IMR-90 (cell line): ENCODE data around the gene SRSF2. TPM values are rescaled to one million over a fixed set of nuclear protein-coding genes. Genes with fewer than 3 reads are reported as not detected.

Experiments used
- ATAC-seq: fragments of 200-7000 bp; cut with Tn5 transposase; 2 replicates; pipeline ENCODE4 v1.9.1; 2020; ENCODE audit warnings: low read depth, mild to moderate bottlenecking, moderate library complexity
- BruUV-seq: library from RNA; stranded (reverse); fragments of 400-500 nt; replicated peaks from 2 replicates; lab custom pipeline; 2021; lab: Mats Ljungman, UMichigan
- CTCF ChIA-PET: fragments of 300-600 bp; formaldehyde crosslinking; extraction: SDS; loops from one replicate; lab custom pipeline; 2021; ENCODE audit warnings: antibody characterized with exemption; lab: Yijun Ruan, JAX
- POLR2A ChIA-PET: fragments of 300-600 bp; sonication (Branson Sonifier 250); formaldehyde crosslinking; loops from one replicate; lab custom pipeline; 2022; ENCODE audit warnings: antibody characterized with exemption; ENCODE audit not compliant: unreplicated experiment; lab: Charles Lee
- DNase-seq: peaks from one replicate; pipeline ENCODE4 v3.0.0; 2013
- H2AFZ ChIP-seq: replicated peaks from 2 replicates; pipeline ENCODE3; 2013; ENCODE audit warnings: low read length, mild to moderate bottlenecking; ENCODE audit not compliant: poor library complexity
- H2AK5ac ChIP-seq: 2 replicates; pipeline ENCODE4 v1.6.1; 2013; ENCODE audit warnings: low read depth, low read length, inconsistent platforms
- H2AK9ac ChIP-seq: replicated peaks from 2 replicates; pipeline ENCODE3; 2013; ENCODE audit warnings: mild to moderate bottlenecking, low read depth, low read length, moderate library complexity; ENCODE audit not compliant: poor library complexity
- H2BK120ac ChIP-seq: 2 replicates; pipeline ENCODE4 v1.6.1; 2013; ENCODE audit warnings: low read depth, low read length, inconsistent platforms
- H2BK15ac ChIP-seq: 3 replicates; pipeline ENCODE4 v1.6.1; 2013; ENCODE audit warnings: low read depth, low read length, inconsistent platforms
- H2BK20ac ChIP-seq: 2 replicates; pipeline ENCODE4 v1.6.1; 2013; ENCODE audit warnings: low read depth, mild to moderate bottlenecking, inconsistent platforms, low read length, moderate library complexity
- H2BK5ac ChIP-seq: 2 replicates; pipeline ENCODE4 v1.6.1; 2013; ENCODE audit warnings: mild to moderate bottlenecking, low read depth, low read length, inconsistent platforms; ENCODE audit not compliant: poor library complexity, severe bottlenecking
- H3K14ac ChIP-seq: replicated peaks from 2 replicates; pipeline ENCODE4 v1.6.1; 2013; ENCODE audit warnings: low read depth, low read length, inconsistent platforms
- H3K18ac ChIP-seq: 2 replicates; pipeline ENCODE4 v1.6.1; 2013; ENCODE audit warnings: low read depth, low read length, control low read depth
- H3K23ac ChIP-seq: 2 replicates; pipeline ENCODE4 v1.6.1; 2013; ENCODE audit warnings: low read depth, low read length, inconsistent platforms
- H3K27ac ChIP-seq: 2 replicates; pipeline ENCODE4 v1.5.1; 2013; ENCODE audit warnings: mild to moderate bottlenecking, control low read depth, low read length; ENCODE audit not compliant: insufficient read depth
- H3K27me3 ChIP-seq: 2 replicates; pipeline ENCODE4 v1.6.1; 2013; ENCODE audit warnings: low read length; ENCODE audit not compliant: control insufficient read depth, insufficient read depth
- H3K36me3 ChIP-seq: 2 replicates; pipeline ENCODE4 v1.6.1; 2013; ENCODE audit warnings: low read length, mixed read lengths; ENCODE audit not compliant: control insufficient read depth, insufficient read depth
- H3K4ac ChIP-seq: 2 replicates; pipeline ENCODE4 v1.6.1; 2013; ENCODE audit warnings: low read depth, low read length, inconsistent platforms
- H3K4me1 ChIP-seq: 2 replicates; pipeline ENCODE4 v1.6.1; 2013; ENCODE audit warnings: low read length, mixed read lengths; ENCODE audit not compliant: control insufficient read depth, insufficient read depth
- H3K4me2 ChIP-seq: 2 replicates; pipeline ENCODE4 v1.6.1; 2013; ENCODE audit warnings: low read depth, mild to moderate bottlenecking, control low read depth, low read length, moderate library complexity
- H3K4me3 ChIP-seq: 2 replicates; pipeline ENCODE4 v1.5.1; 2013; ENCODE audit warnings: low read depth, mild to moderate bottlenecking, control low read depth, low read length, moderate library complexity; ENCODE audit not compliant: insufficient read depth
- H3K56ac ChIP-seq: 2 replicates; pipeline ENCODE4 v1.6.1; 2013; ENCODE audit warnings: low read length, inconsistent platforms; ENCODE audit not compliant: insufficient read depth; ENCODE audit errors: extremely low read depth
- H3K79me1 ChIP-seq, 2 experiments: 2 replicates each; pipeline ENCODE4 v1.6.1; 2013; ENCODE audit warnings: low read length in 2 of 2, inconsistent platforms in 1 of 2, low read depth in 1 of 2
- H3K9ac ChIP-seq: 2 replicates; pipeline ENCODE4 v1.6.1; 2013; ENCODE audit warnings: low read depth, low read length, control low read depth
- H3K9me1 ChIP-seq: 2 replicates; pipeline ENCODE4 v1.6.1; 2013; ENCODE audit warnings: low read length, inconsistent platforms; ENCODE audit not compliant: insufficient read depth
- H3K9me3 ChIP-seq: 2 replicates; pipeline ENCODE4 v1.6.1; 2013; ENCODE audit warnings: low read length; ENCODE audit not compliant: control insufficient read depth, insufficient read depth
- H4K20me1 ChIP-seq: 2 replicates; pipeline ENCODE4 v1.6.1; 2013; ENCODE audit warnings: low read length, inconsistent platforms; ENCODE audit not compliant: insufficient read depth
- H4K5ac ChIP-seq: 2 replicates; pipeline ENCODE4 v1.6.1; 2013; ENCODE audit warnings: mild to moderate bottlenecking, low read depth, low read length, control low read depth
- H4K8ac ChIP-seq, 2 experiments: 2 replicates each; pipeline ENCODE4 v1.6.1; 2013; ENCODE audit warnings: low read depth in 2 of 2, low read length in 2 of 2, control low read depth in 1 of 2, inconsistent platforms in 1 of 2
- H4K91ac ChIP-seq: 2 replicates; pipeline ENCODE4 v1.6.1; 2013; ENCODE audit warnings: low read depth, low read length, inconsistent platforms; ENCODE audit not compliant: insufficient read depth
- FOS ChIP-seq: fragments of 150-350 bp; IDR thresholded peaks from 2 replicates; pipeline ENCODE4 v1.6.1; 2016; ENCODE audit warnings: low read depth, low read length
- MAFK ChIP-seq: IDR thresholded peaks from 2 replicates; pipeline ENCODE4 v1.6.1; 2012; ENCODE audit warnings: low read depth, low read length, improper control_type of control experiment
- MXI1 ChIP-seq: IDR thresholded peaks from 2 replicates; pipeline ENCODE4 v1.6.1; 2012; ENCODE audit warnings: low read depth, mild to moderate bottlenecking, low read length, moderate library complexity, borderline replicate concordance
- NFE2L2 ChIP-seq: fragments of 150-350 bp; IDR thresholded peaks from 2 replicates; pipeline ENCODE4 v1.6.1; 2016; ENCODE audit warnings: low read depth, mild to moderate bottlenecking, low read length
- RAD21 ChIP-seq: IDR thresholded peaks from 2 replicates; pipeline ENCODE4 v1.6.1; 2012; ENCODE audit warnings: low read length, improper control_type of control experiment
- RCOR1 ChIP-seq: IDR thresholded peaks from 2 replicates; pipeline ENCODE4 v1.6.1; 2012; ENCODE audit warnings: mild to moderate bottlenecking, low read length, improper control_type of control experiment; ENCODE audit not compliant: insufficient replicate concordance
- SMC3 ChIP-seq: fragments of 150-350 bp; IDR thresholded peaks from 2 replicates; pipeline ENCODE4 v1.6.1; 2016; ENCODE audit warnings: low read depth, mild to moderate bottlenecking, antibody characterized with exemption, low read length, moderate library complexity
- WGBS, 2 experiments: methylation state at CpG; one replicate each; pipeline versions ENCODE4 v1.1.5 to v1.1.7; 2013; ENCODE audit warnings: missing lambda C conversion rate in 2 of 2; ENCODE audit not compliant: insufficient read length in 1 of 2; ENCODE audit errors: extremely low coverage in 2 of 2; 5-methylcytosine and 5-hydroxymethylcytosine counted together
- dilution Hi-C: fragments of 300-500 bp; cut with HindIII; formaldehyde crosslinking; loops from one replicate; pipeline ENCODE4 v1.14.3; 2018; ENCODE audit warnings: low sequenced_read_pairs; ENCODE audit not compliant: unreplicated experiment
- in situ Hi-C: fragments of 300-500 bp; cut with MboI; formaldehyde crosslinking; loops from 3 replicates; pipeline ENCODE4 v1.14.3; 2019; ENCODE audit warnings: low sequenced_read_pairs, inconsistent platforms, mixed read lengths
- intact Hi-C: fragments of 100-400 bp; cut with micrococcal nuclease; formaldehyde crosslinking; loops from 2 replicates; pipeline ENCODE4 v1.10.0; 2022
- polyA plus RNA-seq, 3 experiments: library from polyadenylated mRNA; depleted of rRNA; stranded (reverse); fragments of >200 nt; gene quantifications; 2 replicates each; pipeline ENCODE4 v1.2.3, GENCODE V29; 2012; ENCODE audit warnings: low replicate concordance in 1 of 3
- total RNA-seq: library from RNA; depleted of rRNA; stranded (reverse); fragments of >200 nt; gene quantifications from 2 replicates; pipeline ENCODE4 v1.2.3, GENCODE V29; 2012
- TF ChIP-seq, protein P1 (sequence below): conservative IDR thresholded peaks from 2 replicates; pipeline ENCODE4 v1.5.1; 2012; ENCODE audit warnings: mild to moderate bottlenecking, low read depth, low read length, improper control_type of control experiment
- TF ChIP-seq, protein P2 (sequence below): fragments of 150-350 bp; IDR thresholded peaks from 2 replicates; pipeline ENCODE4 v1.6.1; 2017; ENCODE audit warnings: mild to moderate bottlenecking, antibody characterized with exemption, low read length, low read depth

The SRSF2 gene
- total and polyA plus RNA-seq, 2 of the 4 experiments (the other 2 are of a cell fraction) = 98.0 to 296 TPM

DNA sequence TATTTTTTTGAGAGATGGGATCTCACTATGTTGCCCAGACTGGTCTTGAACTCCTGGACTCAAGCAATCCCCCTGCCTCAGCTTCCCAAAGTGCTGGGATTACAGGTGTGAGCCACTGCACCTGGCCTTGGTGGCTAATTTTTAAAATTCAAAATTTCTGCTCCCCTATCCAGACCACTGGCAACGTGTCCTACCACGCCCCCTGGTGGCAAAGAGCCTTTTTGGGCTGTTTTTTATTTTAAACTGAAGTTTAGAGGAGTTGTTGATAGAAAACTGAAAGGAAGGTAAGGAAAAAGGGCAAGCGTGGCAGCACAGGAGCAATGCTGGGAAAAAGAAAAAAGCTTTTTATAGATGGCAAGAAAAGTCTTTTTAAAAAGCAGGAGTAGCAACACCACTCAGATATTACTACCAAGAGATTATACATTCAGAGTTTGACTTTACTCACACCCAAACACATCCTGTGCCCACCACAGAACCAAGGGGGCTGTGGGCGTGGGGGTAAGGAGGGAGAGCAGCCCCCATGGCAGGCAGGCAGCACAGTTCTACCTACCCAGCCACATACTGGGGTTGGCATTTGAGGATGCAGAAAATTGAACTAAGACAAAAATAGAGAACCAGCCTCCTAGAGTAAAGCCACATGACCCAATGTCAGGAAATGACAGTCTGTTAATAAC is 22.2 kb downstream of the SRSF2 start:
- no peaks in the 10 kb centered on the region for H3K9me3 ChIP-seq
- peaks cover 34% of the 10 kb centered on the region for H3K36me3 ChIP-seq
- POLR2A ChIA-PET = no interaction called here
- peaks cover 33 to 73% of the 10 kb centered on the region in 2 experiments for H3K79me1 ChIP-seq
- CTCF ChIA-PET = interaction anchor here (0.5 to 1.4 kb wide), 4 partner anchors 91 to 1629 kb away, joined by 3 to 5 read pairs (median 4); no protein-coding TSS in a partner anchor
- H2BK5ac ChIP-seq = peak overlapping the region; percentile 87
- H3K4me2 ChIP-seq = no peak overlapping the region
- H3K9ac ChIP-seq = no peak overlapping the region; the same call in 1 of the 2 replicates
- peak overlapping the region; percentile 10; the same call in 1 of the 2 replicates for H3K4ac ChIP-seq
- H4K5ac ChIP-seq = no peak overlapping the region; the same call in 1 of the 2 replicates
- H3K23ac ChIP-seq = no peak overlapping the region; the same call in 1 of the 2 replicates
- H3K27me3 ChIP-seq = no peaks in the 10 kb centered on the region
- intact Hi-C loops (loop anchor here (2.0 kb wide), 1 partner anchor 192 kb away; no protein-coding TSS in a partner anchor), dilution Hi-C loops (no loop called here), in situ Hi-C loops (no loop called here)
- H2AFZ ChIP-seq = no peak overlapping the region
- H3K14ac ChIP-seq = no peak overlapping the region; the same call in 1 of the 2 replicates
- no TSS peak for BruUV-seq
- TF ChIP-seq, protein P1, sequence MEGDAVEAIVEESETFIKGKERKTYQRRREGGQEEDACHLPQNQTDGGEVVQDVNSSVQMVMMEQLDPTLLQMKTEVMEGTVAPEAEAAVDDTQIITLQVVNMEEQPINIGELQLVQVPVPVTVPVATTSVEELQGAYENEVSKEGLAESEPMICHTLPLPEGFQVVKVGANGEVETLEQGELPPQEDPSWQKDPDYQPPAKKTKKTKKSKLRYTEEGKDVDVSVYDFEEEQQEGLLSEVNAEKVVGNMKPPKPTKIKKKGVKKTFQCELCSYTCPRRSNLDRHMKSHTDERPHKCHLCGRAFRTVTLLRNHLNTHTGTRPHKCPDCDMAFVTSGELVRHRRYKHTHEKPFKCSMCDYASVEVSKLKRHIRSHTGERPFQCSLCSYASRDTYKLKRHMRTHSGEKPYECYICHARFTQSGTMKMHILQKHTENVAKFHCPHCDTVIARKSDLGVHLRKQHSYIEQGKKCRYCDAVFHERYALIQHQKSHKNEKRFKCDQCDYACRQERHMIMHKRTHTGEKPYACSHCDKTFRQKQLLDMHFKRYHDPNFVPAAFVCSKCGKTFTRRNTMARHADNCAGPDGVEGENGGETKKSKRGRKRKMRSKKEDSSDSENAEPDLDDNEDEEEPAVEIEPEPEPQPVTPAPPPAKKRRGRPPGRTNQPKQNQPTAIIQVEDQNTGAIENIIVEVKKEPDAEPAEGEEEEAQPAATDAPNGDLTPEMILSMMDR = peak; percentile 77
- TF ChIP-seq MXI1 (no peak), NFE2L2 (no peak), RAD21 (peak; percentile 65), RCOR1 (no peak), FOS (no peak), MAFK (no peak), SMC3 (peak; percentile 59)
- TF ChIP-seq, protein P2, sequence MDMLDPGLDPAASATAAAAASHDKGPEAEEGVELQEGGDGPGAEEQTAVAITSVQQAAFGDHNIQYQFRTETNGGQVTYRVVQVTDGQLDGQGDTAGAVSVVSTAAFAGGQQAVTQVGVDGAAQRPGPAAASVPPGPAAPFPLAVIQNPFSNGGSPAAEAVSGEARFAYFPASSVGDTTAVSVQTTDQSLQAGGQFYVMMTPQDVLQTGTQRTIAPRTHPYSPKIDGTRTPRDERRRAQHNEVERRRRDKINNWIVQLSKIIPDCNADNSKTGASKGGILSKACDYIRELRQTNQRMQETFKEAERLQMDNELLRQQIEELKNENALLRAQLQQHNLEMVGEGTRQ = no peak
- WGBS, 2 experiments = no CpG with 5 or more reads among the region's 4 CpGs
- peak overlapping the region; percentile 18; the same call in 1 of the 2 replicates for H4K91ac ChIP-seq
- no peak overlapping the region; the same call in 1 of the 2 replicates for H2AK5ac ChIP-seq
- H2BK15ac ChIP-seq = no peak overlapping the region; the same call in 2 of the 3 replicates
- H2AK9ac ChIP-seq = no peak overlapping the region
- ATAC-seq (no peak), DNase-seq (peak; percentile 59)
- H4K20me1 ChIP-seq = peaks cover 41% of the 10 kb centered on the region
- no peak overlapping the region for H2BK120ac ChIP-seq
- no peak overlapping the region; the same call in 1 of the 2 replicates for H3K18ac ChIP-seq
- peaks cover 18% of the 10 kb centered on the region for H3K4me1 ChIP-seq
- H2BK20ac ChIP-seq = no peak overlapping the region
- H4K8ac ChIP-seq = peak overlapping the region in 1 of 2 experiments; percentile 47; a peak in 2 of 4 replicates
- peaks cover 7% of the 10 kb centered on the region for H3K9me1 ChIP-seq
- H3K27ac ChIP-seq = peak overlapping the region; percentile 31; the same call in 1 of the 2 replicates
- no peak overlapping the region for H3K56ac ChIP-seq
- no peak overlapping the region for H3K4me3 ChIP-seq
